Bone marrow (tissue), 2 donors: ENCODE data around the gene PIGV.
"Not testable (repeated sequence)": the region's sequence is repeated elsewhere in the genome, so short reads cannot be mapped to it uniquely, and the experiment has no call there.

ENCODE experiments used
- DNase-seq, 2 donors: peaks; one replicate each; lab custom pipeline; 2025; lab: John Stamatoyannopoulos, UW

Gene PIGV

GRCh38 chr1:26792924-26793323, 5.2 kb downstream of the PIGV start:
- no peak for DNase-seq

GRCh38 chr1:26794391-26794790, 6.6 kb downstream of the PIGV start:
- DNase-seq: no peak

- DNase-seq: no peak
Observed at GRCh38 chr1:26797627-26798026, 9.9 kb downstream of the PIGV start.

GRCh38 chr1:26799479-26800142, 11.9 kb downstream of the PIGV start:
- no peak for DNase-seq

- not testable (repeated sequence) for DNase-seq
Observed at GRCh38 chr1:26803932-26804331, 16.2 kb downstream of the PIGV start.

- peak in 1 of 2 donors; percentile 53 for DNase-seq
Observed at GRCh38 chr1:26810105-26810504, 22.4 kb downstream of the PIGV start.

- DNase-seq: no peak
Observed at GRCh38 chr1:26811057-26811456, 23.3 kb downstream of the PIGV start.

GRCh38 chr1:26811708-26812107, 24.0 kb downstream of the PIGV start:
- no peak for DNase-seq

GRCh38 chr1:26814377-26814776, 26.6 kb downstream of the PIGV start:
- DNase-seq: no peak

- no peak for DNase-seq
Observed at GRCh38 chr1:26814893-26815292, 27.1 kb downstream of the PIGV start.

- peak in 1 of 2 donors; percentile 81 for DNase-seq
Observed at GRCh38 chr1:26820784-26821269, 33.1 kb downstream of the PIGV start.

GRCh38 chr1:26822737-26823395, 35.1 kb downstream of the PIGV start:
- DNase-seq: no peak

- DNase-seq: no peak
Observed at GRCh38 chr1:26824731-26825130, 37.0 kb downstream of the PIGV start.

GRCh38 chr1:26826261-26827105, 38.7 kb downstream of the PIGV start, which contains the start of gene ZDHHC18:
Gene ZDHHC18, plus strand, starts transcription at chr1:26826688. Its CDS starts 117 bp downstream, at chr1:26826805.
- DNase-seq: peak in 1 of 2 donors; percentile 51

GRCh38 chr1:26827106-26827604, 39.4 kb downstream of the PIGV start:
- DNase-seq: no peak

- no peak for DNase-seq
Observed at GRCh38 chr1:26827663-26828062, 39.9 kb downstream of the PIGV start.

GRCh38 chr1:26828411-26828991, 40.8 kb downstream of the PIGV start:
- peak in 1 of 2 donors; percentile 16 for DNase-seq

- no peak for DNase-seq
Observed at GRCh38 chr1:26829184-26829911, 41.6 kb downstream of the PIGV start.

GRCh38 chr1:26831059-26831458, 43.3 kb downstream of the PIGV start:
- DNase-seq: no peak

- DNase-seq: no peak
Observed at GRCh38 chr1:26831546-26832248, 43.9 kb downstream of the PIGV start.
